GM12878 (cell line): ENCODE measurements around the gene RAP1GAP2. TPM values are rescaled to one million over a fixed set of nuclear protein-coding genes. Genes with fewer than 3 reads are reported as not detected.

ENCODE experiments used
- ATAC-seq: fragments of 200-7000 bp; cut with Tn5 transposase; 3 replicates; pipeline ENCODE4 v1.9.1; 2020; ENCODE audit warnings: mild to moderate bottlenecking, moderate library complexity
- BruUV-seq: library from RNA; stranded (reverse); fragments of 400-500 nt; replicated peaks from 2 replicates; lab custom pipeline; 2021; lab: Mats Ljungman, UMichigan
- CTCF ChIA-PET: fragments of 300-600 bp; sonication (Branson Sonifier 250); formaldehyde crosslinking; extraction: SDS; loops from one replicate; lab custom pipeline; 2021; ENCODE audit warnings: inconsistent platforms; lab: Yijun Ruan, JAX
- POLR2A ChIA-PET: fragments of 350-600 bp; formaldehyde crosslinking; extraction: SDS; loops from one replicate; lab custom pipeline; 2021; ENCODE audit warnings: inconsistent platforms; lab: Charles Lee
- RAD21 ChIA-PET: fragments of 300-600 bp; sonication (Branson Sonifier 250); formaldehyde crosslinking; loops from one replicate; lab custom pipeline; 2023; ENCODE audit warnings: antibody characterized with exemption; ENCODE audit not compliant: unreplicated experiment; lab: Charles Lee
- SMC1A ChIA-PET: fragments of 300-600 bp; sonication (Branson Sonifier 250); formaldehyde crosslinking; loops from one replicate; lab custom pipeline; 2023; ENCODE audit not compliant: unreplicated experiment, uncharacterized antibody; lab: Charles Lee
- DNase-seq: peaks from one replicate; pipeline ENCODE4 v3.0.0-alpha.2; 2011; ENCODE audit warnings: low read depth, low spot score
- FAIRE-seq: peaks from 3 replicates; lab custom pipeline; 2011; peaks lifted over from hg19 to GRCh38; lab: Jason Lieb, UNC
- H2AFZ ChIP-seq: 2 replicates; pipeline ENCODE4 v1.6.0; 2011; ENCODE audit warnings: low read depth, low read length, control low read depth; ENCODE audit not compliant: control insufficient read depth
- H3K27ac ChIP-seq: 2 replicates; pipeline ENCODE4 v1.5.1; 2011; ENCODE audit warnings: control low read depth; ENCODE audit not compliant: control insufficient read depth, insufficient read depth
- H3K27me3 ChIP-seq, 2 experiments: replicated peaks in 1 of 2; 2 replicates each; pipeline versions ENCODE4 v1.6.0 to v1.6.1; 2011; ENCODE audit warnings: low read length in 1 of 2; ENCODE audit not compliant: control insufficient read depth in 2 of 2, insufficient read depth in 2 of 2
- H3K36me3 ChIP-seq, 2 experiments: 2 replicates each; pipeline ENCODE4 v1.5.1; 2011; ENCODE audit warnings: low read length in 1 of 2; ENCODE audit not compliant: control insufficient read depth in 2 of 2, insufficient read depth in 2 of 2
- H3K4me1 ChIP-seq: 2 replicates; pipeline ENCODE4 v1.6.1; 2011; ENCODE audit warnings: mild to moderate bottlenecking, low read length, moderate library complexity, mixed read lengths; ENCODE audit not compliant: control insufficient read depth, insufficient read depth
- H3K4me2 ChIP-seq: 2 replicates; pipeline ENCODE4 v1.6.0; 2011; ENCODE audit warnings: control low read depth; ENCODE audit not compliant: control insufficient read depth, insufficient read depth
- H3K4me3 ChIP-seq: fragments of 200-600 bp; sonication (generic); 2 replicates; pipeline ENCODE4 v1.5.1; 2016
- H3K79me2 ChIP-seq: 2 replicates; pipeline ENCODE4 v1.6.0; 2011; ENCODE audit warnings: low read length; ENCODE audit not compliant: control insufficient read depth, insufficient read depth
- H3K9ac ChIP-seq: 2 replicates; pipeline ENCODE4 v1.8.0; 2011; ENCODE audit warnings: low read length, control low read depth, mixed read lengths; ENCODE audit not compliant: control insufficient read depth, insufficient read depth
- H3K9me3 ChIP-seq: replicated peaks from 3 replicates; pipeline ENCODE4 v1.5.1; 2011; ENCODE audit warnings: mild to moderate bottlenecking, low read length; ENCODE audit not compliant: control insufficient read depth, insufficient read depth
- H4K20me1 ChIP-seq: 2 replicates; pipeline ENCODE4 v1.6.0; 2011; ENCODE audit not compliant: control insufficient read depth, insufficient read depth
- EP300 ChIP-seq, 2 experiments: fragments of 150-350 bp in 1 of 2; IDR thresholded peaks; 2 replicates each; pipeline ENCODE4 v1.6.1; 2011 to 2012; ENCODE audit warnings: low read depth in 2 of 2, low read length in 2 of 2, borderline replicate concordance in 1 of 2, improper control_type of control experiment in 1 of 2, inconsistent platforms in 1 of 2; ENCODE audit not compliant: control insufficient read depth in 1 of 2
- GABPA ChIP-seq: IDR thresholded peaks from 2 replicates; pipeline ENCODE4 v1.6.1; 2014; ENCODE audit warnings: antibody characterized with exemption, low read depth, mild to moderate bottlenecking, inconsistent platforms
- NR2C2 ChIP-seq: IDR thresholded peaks from 2 replicates; pipeline ENCODE4 v1.6.1; 2011; ENCODE audit warnings: borderline replicate concordance, low read depth; ENCODE audit not compliant: control insufficient read depth, insufficient read length
- PAX5 ChIP-seq: IDR thresholded peaks from 2 replicates; pipeline ENCODE4 v1.6.1; 2011; ENCODE audit warnings: low read depth, low read length, borderline replicate concordance
- RB1 ChIP-seq: fragments of 450-650 bp; formaldehyde crosslinking; IDR thresholded peaks from 2 replicates; pipeline ENCODE4 v1.6.1; 2017; ENCODE audit warnings: mild to moderate bottlenecking, borderline replicate concordance
- YBX1 ChIP-seq: fragments of 450-650 bp; IDR thresholded peaks from 2 replicates; pipeline ENCODE4 v1.6.1; 2016; ENCODE audit warnings: antibody characterized with exemption
- WGBS: methylation state at CpG from one replicate; pipeline ENCODE4 v1.1.6; 2016; ENCODE audit warnings: low lambda C conversion rate; ENCODE audit not compliant: insufficient replicate concordance, insufficient coverage; ENCODE audit errors: missing lambda C conversion rate; 5-methylcytosine and 5-hydroxymethylcytosine counted together
- in situ Hi-C: fragments of 300-500 bp; cut with MboI; formaldehyde crosslinking; loops from 9 replicates; pipeline ENCODE4 v1.14.3; 2018; ENCODE audit warnings: mixed read lengths
- intact Hi-C: fragments of 100-400 bp; cut with micrococcal nuclease; formaldehyde crosslinking; loops from one replicate; pipeline ENCODE4 v1.14.2; 2022; ENCODE audit not compliant: unreplicated experiment
- polyA plus RNA-seq, 11 experiments: library from polyadenylated mRNA; depleted of rRNA in 4 of 11; unstranded in 6 of 11; stranded (reverse) in 5 of 11; fragments of >200 nt; fragmentation: Nextera tagmentation in 4 of 11; fragmentation: Illumina TruSeq in 1 of 11; extraction: Ambion mirVana in 4 of 11; extraction: Trizol in 1 of 11; gene quantifications; 1 replicate in 1 of 11; 2 replicates in 10 of 11; pipeline versions ENCODE4 v1.2.1 to v1.2.3, GENCODE V29; 2011 to 2016; ENCODE audit warnings: inconsistent platforms in 2 of 11, missing spikeins in 2 of 11, low read depth in 1 of 11
- total RNA-seq, 4 experiments: library from RNA; depleted of rRNA in 3 of 4; stranded (reverse); fragments of >200 nt in 3 of 4; fragmentation: Illumina TruSeq in 1 of 4; extraction: Trizol in 1 of 4; gene quantifications; 2 replicates each; pipeline versions ENCODE4 v1.2.1 to v1.2.3, GENCODE V29; 2013 to 2021
- TF ChIP-seq, protein P1 (sequence below), 3 experiments: IDR thresholded peaks in 2 of 3; conservative IDR thresholded peaks in 1 of 3; 2 replicates each; pipeline ENCODE4 v1.5.1; 2011; ENCODE audit warnings: low read depth in 3 of 3, low read length in 3 of 3, mild to moderate bottlenecking in 3 of 3, control low read depth in 2 of 3, moderate library complexity in 2 of 3, inconsistent platforms in 1 of 3, mixed read lengths in 1 of 3; ENCODE audit not compliant: control insufficient read depth in 2 of 3, insufficient read depth in 1 of 3; ENCODE audit errors: extremely low read depth in 1 of 3
- TF ChIP-seq, protein P2 (sequence below): IDR thresholded peaks from 2 replicates; pipeline ENCODE4 v1.6.1; 2012; ENCODE audit warnings: mild to moderate bottlenecking, low read depth, low read length

RAP1GAP2 gene
- total and polyA plus RNA-seq, 10 of the 15 experiments (the other 5 are each of a cell fraction or from before 2014, with no cell fraction given): 0.03 to 0.95 (median 0.49) TPM; not detected in 2

DNA sequence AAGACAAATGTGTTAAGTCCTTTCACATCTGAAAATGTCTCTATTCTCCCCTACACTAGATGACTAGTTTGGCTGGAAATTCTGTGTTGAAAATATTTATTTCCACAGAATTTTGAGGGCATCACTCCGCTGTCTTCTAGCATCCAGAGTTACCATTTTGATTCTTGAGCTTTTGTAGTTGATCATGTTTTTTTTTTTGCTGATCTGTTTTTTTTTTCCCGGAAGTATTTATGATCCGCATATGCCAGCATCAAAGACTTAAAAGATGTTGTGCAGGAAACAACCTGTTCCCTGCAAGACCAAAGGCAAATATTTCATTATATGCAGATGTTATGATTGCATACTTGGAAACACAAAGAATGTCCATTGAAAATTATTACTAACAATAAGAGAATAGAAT lies 250.5 kb downstream of the RAP1GAP2 start:
- Histone ChIP-seq H3K36me3 (no peaks in the 10 kb centered on the region), H3K9me3 (no peaks in the 10 kb centered on the region; the same call in 2 of the 3 replicates), H3K27ac (no peak overlapping the region), H3K4me3 (no peak overlapping the region), H3K27me3 (no peaks in the 10 kb centered on the region), H4K20me1 (no peaks in the 10 kb centered on the region), H2AFZ (no peak overlapping the region), H3K4me1 (no peaks in the 10 kb centered on the region), H3K9ac (no peak overlapping the region), H3K4me2 (no peak overlapping the region), H3K79me2 (no peaks in the 10 kb centered on the region)
- DNase-seq (no peak), ATAC-seq (no peak), FAIRE-seq (no peak)
- CTCF ChIA-PET: no interaction called here
- in situ Hi-C loops (no loop called here), intact Hi-C loops (loop anchor here (10.0 kb wide), 2 partner anchors 598 to 688 kb away; no protein-coding TSS in a partner anchor)
- no TSS peak for BruUV-seq
- WGBS: 57% methylated on average over 3 of the region's 3 CpGs
- TF ChIP-seq EP300 (IDR thresholded peaks at IDR 0.05; ENCODE audit: borderline replicate concordance in 1 of 2, control insufficient read depth in 1 of 2, low read depth in 2 of 2, low read length in 2 of 2) (no peak), NR2C2 (no peak), GABPA (no peak), PAX5 (no peak), RB1 (no peak), YBX1 (no peak)
- TF ChIP-seq, protein P1, sequence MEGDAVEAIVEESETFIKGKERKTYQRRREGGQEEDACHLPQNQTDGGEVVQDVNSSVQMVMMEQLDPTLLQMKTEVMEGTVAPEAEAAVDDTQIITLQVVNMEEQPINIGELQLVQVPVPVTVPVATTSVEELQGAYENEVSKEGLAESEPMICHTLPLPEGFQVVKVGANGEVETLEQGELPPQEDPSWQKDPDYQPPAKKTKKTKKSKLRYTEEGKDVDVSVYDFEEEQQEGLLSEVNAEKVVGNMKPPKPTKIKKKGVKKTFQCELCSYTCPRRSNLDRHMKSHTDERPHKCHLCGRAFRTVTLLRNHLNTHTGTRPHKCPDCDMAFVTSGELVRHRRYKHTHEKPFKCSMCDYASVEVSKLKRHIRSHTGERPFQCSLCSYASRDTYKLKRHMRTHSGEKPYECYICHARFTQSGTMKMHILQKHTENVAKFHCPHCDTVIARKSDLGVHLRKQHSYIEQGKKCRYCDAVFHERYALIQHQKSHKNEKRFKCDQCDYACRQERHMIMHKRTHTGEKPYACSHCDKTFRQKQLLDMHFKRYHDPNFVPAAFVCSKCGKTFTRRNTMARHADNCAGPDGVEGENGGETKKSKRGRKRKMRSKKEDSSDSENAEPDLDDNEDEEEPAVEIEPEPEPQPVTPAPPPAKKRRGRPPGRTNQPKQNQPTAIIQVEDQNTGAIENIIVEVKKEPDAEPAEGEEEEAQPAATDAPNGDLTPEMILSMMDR (IDR thresholded peaks at IDR 0.05 in 2 of 3, conservative IDR thresholded peaks at IDR 0.05 in 1 of 3; ENCODE audit: control insufficient read depth in 2 of 3, extremely low read depth in 1 of 3, insufficient read depth in 1 of 3, low read depth in 3 of 3, low read length in 3 of 3): no peak
- TF ChIP-seq, protein P2, sequence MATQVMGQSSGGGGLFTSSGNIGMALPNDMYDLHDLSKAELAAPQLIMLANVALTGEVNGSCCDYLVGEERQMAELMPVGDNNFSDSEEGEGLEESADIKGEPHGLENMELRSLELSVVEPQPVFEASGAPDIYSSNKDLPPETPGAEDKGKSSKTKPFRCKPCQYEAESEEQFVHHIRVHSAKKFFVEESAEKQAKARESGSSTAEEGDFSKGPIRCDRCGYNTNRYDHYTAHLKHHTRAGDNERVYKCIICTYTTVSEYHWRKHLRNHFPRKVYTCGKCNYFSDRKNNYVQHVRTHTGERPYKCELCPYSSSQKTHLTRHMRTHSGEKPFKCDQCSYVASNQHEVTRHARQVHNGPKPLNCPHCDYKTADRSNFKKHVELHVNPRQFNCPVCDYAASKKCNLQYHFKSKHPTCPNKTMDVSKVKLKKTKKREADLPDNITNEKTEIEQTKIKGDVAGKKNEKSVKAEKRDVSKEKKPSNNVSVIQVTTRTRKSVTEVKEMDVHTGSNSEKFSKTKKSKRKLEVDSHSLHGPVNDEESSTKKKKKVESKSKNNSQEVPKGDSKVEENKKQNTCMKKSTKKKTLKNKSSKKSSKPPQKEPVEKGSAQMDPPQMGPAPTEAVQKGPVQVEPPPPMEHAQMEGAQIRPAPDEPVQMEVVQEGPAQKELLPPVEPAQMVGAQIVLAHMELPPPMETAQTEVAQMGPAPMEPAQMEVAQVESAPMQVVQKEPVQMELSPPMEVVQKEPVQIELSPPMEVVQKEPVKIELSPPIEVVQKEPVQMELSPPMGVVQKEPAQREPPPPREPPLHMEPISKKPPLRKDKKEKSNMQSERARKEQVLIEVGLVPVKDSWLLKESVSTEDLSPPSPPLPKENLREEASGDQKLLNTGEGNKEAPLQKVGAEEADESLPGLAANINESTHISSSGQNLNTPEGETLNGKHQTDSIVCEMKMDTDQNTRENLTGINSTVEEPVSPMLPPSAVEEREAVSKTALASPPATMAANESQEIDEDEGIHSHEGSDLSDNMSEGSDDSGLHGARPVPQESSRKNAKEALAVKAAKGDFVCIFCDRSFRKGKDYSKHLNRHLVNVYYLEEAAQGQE: no peak
- RAD21 ChIA-PET: no interaction called here
- SMC1A ChIA-PET: interaction anchor here (1.0 kb wide), 1 partner anchor 390 kb away, joined by 3 read pairs; no protein-coding TSS in a partner anchor
- POLR2A ChIA-PET: no interaction called here
